Glomerular endothelial cell (primary cell): Measurements from ENCODE around the gene PARD6G. TPM values are rescaled to one million over a fixed set of nuclear protein-coding genes. Genes with fewer than 3 reads are reported as not detected.

Experiments used
- DNase-seq: peaks from one replicate; pipeline ENCODE4 v3.0.0-alpha.2; 2011; ENCODE audit warnings: low read depth, low spot score; ENCODE audit errors: extremely low read depth
- total RNA-seq: library from RNA; depleted of rRNA; stranded (reverse); fragments of >200 nt; gene quantifications from 2 replicates; pipeline ENCODE4 v1.2.3, GENCODE V29; 2015

Gene PARD6G
- total RNA-seq, 1 donor from 2014 or later, result 5.4 TPM

GRCh38 chr18:80192653-80193385 is 54.5 kb downstream of the PARD6G start:
- no peak for DNase-seq

- no peak for DNase-seq
These were observed 55.2 kb downstream of the PARD6G start for GRCh38 chr18:80191907-80192652.

DNA sequence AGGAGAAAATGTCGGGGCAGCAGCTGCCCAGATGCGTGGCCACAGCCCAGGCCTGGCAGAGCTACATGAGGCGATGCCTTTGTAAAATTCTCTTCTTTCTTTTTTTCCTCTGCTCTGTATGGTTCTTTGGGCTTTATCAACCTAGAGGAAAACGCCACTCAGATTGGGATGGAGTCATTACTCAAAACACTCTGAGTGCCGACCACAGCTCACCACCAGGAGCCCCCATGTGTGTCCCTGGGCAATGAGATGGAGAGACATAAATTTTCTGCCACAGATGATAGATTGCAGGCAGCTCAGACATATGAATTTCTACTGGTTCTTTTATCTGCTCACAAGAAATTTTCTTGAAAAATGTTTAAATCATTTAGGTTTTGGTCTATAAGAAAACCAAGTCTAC is 56.0 kb downstream of the PARD6G start:
- DNase-seq, result no peak

DNA sequence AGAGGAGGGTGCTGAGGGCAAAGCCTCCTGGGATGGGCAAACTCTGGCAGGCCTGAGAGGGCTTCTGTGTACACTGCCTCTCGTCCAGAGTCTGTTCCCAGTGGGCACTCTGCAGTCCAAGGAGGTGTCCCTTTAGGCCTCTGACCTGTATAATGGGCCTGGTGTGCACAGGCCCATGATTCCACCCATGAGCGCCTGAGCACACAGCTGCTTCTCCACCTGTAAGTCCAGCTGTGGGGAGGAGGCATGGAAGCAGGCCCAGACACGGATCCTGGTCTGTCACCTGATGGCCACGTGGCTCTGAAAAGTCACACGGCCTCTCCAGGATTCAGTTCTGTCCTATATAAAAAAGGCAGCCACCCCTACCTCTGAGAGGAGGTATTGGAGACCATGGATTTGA is 57.0 kb downstream of the PARD6G start:
- DNase-seq, result no peak

GRCh38 chr18:80189531-80189865 is 57.8 kb downstream of the PARD6G start:
- no peak for DNase-seq

- no peak for DNase-seq
These were observed 58.4 kb downstream of the PARD6G start for GRCh38 chr18:80188643-80189530.

DNA sequence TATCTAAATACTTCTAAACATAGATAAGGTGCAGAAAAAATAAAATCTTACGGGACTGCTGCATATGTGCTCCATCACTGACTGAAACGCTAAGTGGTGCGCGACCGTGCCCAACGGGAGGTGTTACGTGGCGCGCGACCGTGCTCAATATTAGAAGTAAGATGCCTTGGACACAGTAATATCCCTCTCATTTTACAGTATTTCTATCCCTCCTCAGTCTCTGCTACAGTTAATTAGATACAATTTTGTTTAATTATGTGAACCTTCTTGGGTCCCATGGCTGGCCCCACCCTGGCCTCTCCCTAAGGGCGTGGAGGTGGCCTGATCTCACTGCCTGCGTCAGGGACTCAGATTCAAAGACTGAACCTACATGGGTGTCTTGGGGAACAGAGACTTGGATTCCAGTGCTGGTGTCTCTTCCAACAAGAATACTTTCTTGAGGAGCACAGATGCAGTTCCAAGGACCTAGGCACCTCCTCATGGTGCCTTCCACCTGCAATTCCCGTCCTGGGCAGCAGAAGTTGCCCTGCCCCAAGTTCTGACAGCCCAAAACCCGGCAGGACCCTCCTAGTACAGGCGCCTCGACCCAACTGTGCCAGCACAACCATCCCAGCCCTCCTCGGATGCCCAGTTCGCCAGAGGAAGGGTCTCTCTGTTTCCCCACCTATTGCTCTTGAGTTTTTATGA is 59.2 kb downstream of the PARD6G start:
- no peak for DNase-seq

- DNase-seq, result no peak
These were observed 61.8 kb downstream of the PARD6G start for GRCh38 chr18:80185545-80185944.

- DNase-seq, result no peak
These were observed 63.0 kb downstream of the PARD6G start for GRCh38 chr18:80184243-80184772.

DNA sequence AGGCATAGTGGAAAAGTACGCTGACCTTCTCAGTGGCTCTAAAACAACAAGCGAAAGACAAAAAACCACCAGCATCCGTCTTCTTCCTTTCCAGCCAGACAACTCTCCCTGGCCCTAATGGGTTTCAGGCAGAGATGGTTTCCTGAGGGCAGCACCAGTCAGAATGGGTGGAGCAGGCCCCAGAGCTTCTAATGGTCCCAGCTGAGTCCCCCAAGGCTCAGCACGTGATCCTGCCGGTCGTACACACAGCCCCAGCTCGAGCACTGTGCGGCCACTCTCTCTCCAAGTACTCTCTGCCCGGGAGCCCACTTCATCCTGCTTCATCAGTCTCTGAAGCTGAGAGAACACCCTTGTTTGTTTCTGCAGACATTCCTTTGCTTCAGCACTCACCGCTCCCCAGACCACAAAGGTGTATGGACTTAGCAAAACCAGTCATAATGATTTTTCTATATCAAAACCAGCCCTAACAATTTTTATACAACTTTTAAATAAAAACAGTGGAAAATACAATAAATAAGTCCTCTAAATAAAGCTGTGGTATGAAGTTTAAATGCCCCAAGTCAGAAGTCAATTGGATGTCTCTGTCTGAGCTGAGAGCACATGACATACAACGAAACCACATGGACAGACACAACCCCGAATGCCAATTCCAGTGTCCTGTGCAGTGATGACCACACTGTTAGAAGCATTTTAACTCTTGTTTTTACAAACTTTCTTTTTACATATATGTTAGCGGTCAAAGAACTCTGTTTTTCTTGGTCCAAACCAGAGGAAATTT is 63.9 kb downstream of the PARD6G start:
- no peak for DNase-seq

- no peak for DNase-seq
These were observed 64.5 kb downstream of the PARD6G start for GRCh38 chr18:80182855-80183254.

DNA sequence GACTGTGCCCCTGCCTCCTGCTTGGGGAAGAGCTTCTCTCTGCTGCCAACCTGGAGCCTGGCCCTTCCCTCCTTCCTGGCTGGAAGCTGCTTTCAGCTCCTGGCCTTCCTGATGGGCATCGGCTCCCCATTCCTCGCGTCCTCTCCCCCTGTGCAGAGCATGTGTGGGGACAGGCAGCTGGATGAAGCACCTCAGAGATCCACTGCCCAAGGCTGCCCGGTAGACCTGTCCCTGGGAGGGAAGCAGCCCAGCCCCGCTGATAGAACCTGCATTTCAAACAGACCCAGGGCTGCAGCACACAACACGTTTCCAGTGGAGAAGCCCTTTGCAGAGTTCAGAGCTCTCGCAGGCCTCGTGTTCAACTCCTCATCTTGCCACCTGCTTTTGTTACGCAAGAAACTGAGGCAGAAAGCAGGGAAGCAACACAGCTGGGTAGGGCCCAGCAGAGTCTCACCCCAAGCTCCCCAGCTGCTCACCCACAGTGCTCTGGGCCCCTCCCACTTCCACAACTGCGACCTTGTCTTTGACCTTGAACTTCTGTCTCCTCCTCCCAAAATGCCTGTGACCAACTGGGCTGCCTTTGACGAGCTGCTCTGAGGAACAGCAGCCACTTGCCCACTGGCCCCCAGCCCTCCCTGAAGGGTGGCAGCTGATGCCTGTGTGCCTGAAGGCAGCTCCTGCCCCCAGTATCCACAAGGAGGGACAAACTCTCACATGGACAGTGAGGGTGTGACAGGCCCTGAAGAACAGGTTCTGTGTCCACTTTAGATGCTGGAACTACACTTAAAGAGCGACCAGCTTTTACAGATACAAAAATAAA is 65.5 kb downstream of the PARD6G start:
- DNase-seq, result no peak

DNA sequence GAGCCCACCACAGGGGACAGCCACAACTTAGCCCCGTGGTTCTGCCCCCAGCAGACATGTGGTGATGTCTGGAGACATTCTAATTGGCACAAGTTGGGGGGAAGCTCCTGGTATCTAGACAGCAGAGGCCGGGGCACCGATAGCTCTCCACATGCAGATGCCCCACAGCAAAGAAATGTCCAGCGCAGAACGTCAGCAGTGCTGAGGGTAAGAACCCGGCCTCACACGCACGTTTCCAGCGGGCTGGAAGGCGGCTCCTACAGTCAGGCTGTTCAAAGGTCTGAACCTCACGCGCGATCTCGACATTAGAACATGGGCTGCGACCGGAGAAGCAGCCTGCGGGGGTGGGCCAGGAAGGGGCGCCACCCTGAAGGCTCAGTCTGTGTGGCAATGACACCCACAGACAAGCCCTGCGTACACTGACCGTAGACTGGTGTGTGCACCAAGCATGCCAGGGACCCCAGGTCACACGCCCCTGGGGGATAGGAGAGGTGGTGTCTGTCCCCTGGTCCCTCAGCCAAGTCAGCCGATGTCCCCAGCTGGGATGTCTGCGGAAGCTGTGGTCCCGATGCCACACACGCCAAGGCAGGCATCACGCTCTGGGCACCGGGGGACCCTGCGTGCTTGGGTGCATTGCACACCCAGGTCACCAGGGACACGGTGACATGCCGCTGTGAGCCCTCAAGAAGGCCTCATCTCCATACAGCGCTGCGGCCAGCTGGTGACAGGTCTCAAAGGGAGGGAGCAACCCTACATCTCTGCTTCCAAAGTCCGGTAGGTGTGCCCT is 66.3 kb downstream of the PARD6G start:
- DNase-seq, result no peak

DNA sequence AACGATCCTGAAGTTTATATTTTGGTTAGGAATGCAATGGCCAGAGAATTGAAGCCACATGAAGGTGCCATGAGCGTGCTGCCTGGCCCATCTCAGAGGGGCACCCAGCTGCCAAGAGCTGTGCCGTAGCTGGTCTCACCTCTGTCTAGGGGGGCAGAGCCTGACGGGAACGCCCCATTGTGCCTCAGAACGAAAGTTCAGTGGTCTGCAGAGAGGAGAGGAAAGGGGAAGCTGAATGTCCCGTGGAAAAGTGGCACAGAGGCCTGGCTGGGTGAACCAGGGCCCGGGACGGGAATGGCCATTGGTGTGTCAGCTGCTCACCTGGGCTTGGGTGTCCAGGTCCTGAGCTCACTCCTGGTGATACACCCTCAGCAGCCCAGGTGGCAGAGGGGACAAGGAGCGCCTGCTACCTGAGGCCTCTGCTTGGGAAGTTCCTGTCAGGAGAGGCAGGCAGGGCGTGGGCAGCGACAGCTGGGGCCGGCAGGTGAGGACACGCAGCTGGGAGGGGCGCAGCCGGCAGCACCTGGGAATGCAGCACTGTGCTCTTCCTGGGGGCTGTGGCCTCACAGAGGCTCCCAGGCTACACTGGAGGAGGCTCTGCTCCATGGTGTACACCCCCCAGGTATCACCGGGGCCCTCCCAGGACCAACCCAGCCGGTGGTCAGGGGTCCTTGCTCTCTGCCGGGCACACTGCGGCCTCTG is 67.3 kb downstream of the PARD6G start:
- DNase-seq, result no peak

- DNase-seq, result no peak
These were observed 68.1 kb downstream of the PARD6G start for GRCh38 chr18:80178935-80179818.

DNA sequence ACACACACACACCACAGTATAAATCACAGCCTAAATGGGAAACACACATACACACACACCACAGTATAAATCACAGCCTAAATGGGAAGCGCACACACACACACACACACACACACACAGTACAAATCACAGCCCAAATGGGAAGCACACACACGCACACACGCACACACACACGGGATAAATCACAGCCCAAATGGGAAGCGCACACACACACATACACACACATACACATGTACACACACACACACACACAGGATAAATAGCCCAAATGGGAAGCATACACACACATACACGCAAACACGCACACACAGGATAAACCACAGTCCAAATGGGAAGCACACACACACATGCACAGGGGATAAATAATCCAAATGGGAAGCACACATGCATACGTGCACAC is 70.2 kb downstream of the PARD6G start:
- no peak for DNase-seq
